Midbrain (tissue), 1 donor: ENCODE measurements around the gene OR6C70.
"Not testable (repeated sequence)": the region's sequence is repeated elsewhere in the genome, so short reads cannot be mapped to it uniquely, and the experiment has no call there.

Experiments used
- DNase-seq: peaks from one replicate; lab custom pipeline; 2025; lab: John Stamatoyannopoulos, UW

Gene OR6C70

DNA sequence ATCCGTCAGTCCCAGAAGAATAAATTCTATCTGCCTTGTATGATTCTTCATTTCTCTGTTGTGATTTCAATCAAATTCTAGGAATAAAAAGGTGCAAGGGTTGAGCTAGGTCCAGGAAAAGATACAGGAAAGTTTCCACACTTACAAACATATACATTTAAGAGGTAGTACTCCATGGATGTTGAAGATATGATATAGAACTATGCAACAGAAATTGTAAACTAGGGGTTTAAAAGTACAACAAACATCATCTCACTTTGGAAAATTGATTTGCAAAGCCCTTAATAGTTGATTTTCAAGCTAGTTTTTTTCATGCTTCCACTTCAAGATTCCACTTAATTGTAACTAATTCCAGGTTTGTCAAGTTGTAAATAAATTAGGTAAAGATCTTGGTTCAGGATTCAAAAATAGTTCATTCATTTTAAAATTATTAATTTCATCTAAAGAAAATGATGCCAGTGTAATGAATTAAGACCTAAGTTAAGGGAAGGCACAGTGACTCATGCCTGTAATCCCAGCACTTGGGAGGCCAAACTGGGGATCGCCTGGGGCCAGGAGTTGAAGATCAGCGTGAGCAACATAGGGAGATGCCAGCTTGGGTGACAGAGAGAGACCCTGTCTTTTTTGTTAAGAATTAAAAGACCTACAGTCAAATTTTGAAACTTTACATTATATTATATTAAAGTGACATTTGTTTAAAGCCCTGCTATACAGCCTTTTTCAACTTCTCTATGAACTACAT is at the start of gene OR6C70:
OR6C70 (minus strand) TSS at position 51 of the 742 bp plus-strand sequence; CDS start at position 51, 0 bp downstream.
- no peak for DNase-seq

DNA sequence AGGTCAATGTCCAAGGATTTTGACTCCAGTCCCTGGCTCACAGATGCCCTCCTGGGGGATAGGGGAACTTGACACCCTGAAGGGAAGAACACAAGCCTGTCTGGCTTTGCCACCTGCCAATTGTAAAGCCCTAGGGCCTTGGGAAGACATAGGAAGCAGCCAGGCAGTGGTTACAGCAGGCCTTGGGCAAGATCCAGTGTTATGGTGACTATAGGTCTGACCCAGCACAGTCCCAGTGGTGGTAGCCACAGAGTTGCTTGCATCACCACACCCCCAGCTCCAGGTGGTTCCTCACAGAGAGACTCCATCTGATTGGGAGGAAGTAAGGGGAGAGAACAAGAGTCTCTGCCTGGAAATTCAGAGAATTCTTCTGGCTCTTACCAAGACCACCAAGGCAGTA is 46.5 kb upstream of the OR6C70 start:
- DNase-seq: no peak

DNA sequence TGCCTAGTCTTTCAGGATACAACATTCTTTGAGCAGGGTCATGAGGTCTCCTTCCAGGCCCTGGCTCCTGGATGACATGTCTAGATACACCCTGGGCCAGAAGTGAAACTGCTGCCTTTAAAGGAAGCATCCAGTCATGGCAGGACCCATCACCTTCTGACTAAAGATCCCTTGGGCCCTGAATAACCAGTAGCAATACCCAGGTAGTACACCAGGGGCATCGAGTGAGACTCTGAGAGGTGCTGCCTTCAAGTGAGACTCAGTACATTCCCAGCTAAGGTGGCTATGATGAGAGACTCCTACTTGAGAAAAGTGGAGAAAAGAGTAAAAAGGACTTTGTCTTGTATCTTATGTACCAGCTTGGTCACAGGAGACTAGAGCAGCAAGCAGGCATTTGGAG is 45.8 kb upstream of the OR6C70 start:
- DNase-seq: no peak

DNA sequence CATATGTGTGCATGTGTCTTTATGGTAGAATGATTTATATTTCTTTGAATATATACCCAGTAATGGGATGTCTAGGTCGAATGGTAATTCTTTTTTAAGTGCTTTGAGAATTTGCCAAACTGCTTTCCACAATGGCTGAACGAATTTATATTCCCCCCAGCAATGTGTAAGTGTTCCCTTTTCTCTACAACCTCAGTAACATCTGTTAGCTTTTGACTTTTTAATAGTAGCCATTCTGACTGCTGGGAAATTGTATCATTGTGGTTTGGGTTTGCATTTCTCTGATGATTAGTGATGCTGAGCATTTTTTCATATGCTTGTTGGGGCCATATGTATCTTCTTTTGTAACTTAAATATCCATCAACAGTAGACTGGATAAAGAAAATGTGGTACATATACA is 31.7 kb upstream of the OR6C70 start:
- no peak for DNase-seq

DNA sequence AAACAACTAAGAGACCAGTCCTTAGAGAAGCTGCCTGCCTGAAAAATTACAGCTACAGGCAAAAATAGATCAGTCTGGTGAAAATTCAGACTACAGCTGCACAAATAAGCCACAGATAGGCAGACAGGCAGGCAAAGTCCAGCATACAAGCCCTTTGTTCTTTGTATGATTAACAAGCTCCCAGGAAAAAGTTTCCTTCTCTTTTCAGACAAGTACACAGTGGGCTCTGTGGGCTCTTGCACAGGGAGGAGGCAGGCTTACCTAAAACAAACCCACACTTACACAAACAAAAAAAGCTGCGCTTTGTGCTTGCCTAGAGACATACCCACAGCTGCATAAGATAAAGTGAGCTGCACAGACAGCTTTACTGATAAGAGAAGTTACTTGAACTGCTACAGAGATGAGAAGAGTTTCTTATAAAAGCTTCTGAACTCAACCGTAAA is 29.9 kb upstream of the OR6C70 start:
- no peak for DNase-seq

DNA sequence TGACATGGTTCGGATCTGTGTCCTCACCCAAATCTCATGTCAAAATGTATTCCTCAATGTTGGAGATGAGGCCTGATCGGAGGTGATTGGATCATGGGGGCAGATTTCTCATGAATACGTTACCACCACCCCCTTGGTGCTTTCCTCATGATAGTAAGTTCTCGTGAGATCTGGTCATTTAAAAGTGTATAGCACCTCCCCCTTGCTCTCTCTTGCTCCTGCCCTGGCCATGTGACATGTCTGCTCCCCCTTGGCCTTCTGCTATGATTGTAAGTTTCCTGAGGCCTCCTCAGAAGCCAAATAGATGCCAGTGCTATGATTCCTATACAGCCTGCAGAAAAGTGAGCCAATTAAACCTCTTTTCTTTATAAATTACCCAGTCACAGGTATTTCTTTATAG is 29.3 kb upstream of the OR6C70 start:
- DNase-seq: no peak

DNA sequence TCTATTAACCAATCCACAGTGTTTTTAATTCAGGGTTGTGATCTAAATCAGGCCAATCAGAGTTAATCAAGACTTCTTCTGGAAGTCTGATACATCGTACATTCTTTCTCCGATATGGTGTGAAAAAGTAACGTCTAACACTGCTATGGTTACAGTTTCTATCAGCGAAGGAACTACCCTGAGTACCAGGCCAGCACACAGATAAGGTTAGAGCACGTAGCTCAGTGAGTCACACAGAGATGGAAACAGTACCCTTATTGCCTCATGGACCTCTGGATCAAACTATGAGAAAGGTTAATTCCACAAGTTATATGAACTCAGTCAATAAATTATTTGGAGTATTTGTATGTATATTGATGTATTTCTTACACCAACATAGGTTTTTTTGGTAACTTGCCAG is 25.6 kb upstream of the OR6C70 start:
- DNase-seq: no peak

DNA sequence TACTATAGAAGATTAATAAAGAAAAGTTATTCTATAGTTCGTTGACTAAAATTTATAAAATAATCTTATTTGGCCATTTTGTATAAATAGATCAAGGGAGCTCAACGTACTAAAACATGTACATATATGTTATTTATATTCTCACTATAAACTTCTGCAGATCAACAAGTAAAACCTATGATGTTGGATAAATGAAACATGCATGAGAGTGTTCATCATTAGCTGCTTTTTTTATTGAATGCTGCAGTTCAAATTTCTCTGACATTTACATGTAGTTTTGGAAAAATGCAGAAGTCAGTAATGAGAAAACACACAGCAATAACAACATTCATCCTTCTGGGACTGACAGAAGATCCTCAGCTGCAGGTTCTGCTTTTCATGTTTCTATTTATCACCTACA is 22.1 kb upstream of the OR6C70 start, which contains the start of gene OR6C68:
OR6C68 (plus strand) TSS at position 301 of the 400 bp plus-strand sequence; CDS start at position 301, 0 bp downstream.
- DNase-seq: no peak

DNA sequence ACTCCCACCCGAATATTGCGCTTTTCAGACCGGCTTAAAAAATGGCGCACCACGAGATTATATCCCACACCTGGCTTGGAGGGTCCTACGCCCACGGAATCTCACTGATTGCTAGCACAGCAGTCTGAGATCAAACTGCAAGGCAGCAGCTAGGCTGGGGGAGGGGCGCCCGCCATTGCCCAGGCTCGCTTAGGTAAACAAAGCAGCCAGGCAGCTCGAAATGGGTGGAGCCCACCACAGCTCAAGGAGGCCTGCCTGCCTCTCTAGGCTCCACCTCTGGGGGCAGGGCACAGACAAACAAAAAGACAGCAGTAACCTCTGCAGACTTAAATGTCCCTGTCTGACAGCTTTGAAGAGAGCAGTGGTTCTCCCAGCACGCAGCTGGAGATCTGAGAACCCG is 14.3 kb upstream of the OR6C70 start:
- DNase-seq: not testable (repeated sequence)

DNA sequence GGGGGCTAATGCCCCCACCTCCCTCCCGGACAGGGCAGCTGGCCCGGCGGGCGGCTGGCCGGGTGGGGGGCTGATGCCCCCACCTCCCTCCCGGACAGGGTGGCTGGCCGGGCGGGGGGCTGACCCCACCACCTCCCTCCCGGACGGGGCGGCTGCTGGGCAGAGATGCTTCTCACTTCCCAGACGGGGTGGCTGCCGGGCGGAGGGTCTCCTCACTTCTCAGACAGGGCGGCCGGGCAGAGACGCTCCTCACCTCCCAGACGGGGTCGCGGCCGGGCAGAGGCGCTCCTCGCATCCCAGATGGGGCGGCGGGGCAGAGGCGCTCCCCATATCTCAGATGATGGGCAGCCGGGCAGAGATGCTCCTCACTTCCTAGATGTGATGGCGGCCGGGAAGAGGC is 9.2 kb upstream of the OR6C70 start:
- DNase-seq: not testable (repeated sequence)

DNA sequence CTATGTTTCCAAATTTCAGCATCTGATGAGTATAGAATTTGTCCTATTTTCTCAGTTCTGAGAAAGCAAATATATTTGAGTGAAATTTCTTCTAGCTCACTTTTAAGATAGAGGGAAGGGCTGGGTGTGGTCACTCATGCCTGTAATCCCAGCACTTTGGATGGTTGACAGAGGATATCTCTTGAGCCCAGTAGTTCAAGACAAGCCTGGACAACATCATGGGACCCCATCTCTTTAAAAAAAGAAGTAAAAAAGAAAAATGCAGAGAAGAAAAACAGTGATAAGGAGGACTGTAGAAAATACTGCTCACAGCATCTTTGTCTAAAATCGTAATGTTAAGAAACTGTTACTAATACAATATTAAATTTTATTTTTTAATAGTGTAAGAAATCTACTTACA is 2.3 kb upstream of the OR6C70 start:
- DNase-seq: no peak

DNA sequence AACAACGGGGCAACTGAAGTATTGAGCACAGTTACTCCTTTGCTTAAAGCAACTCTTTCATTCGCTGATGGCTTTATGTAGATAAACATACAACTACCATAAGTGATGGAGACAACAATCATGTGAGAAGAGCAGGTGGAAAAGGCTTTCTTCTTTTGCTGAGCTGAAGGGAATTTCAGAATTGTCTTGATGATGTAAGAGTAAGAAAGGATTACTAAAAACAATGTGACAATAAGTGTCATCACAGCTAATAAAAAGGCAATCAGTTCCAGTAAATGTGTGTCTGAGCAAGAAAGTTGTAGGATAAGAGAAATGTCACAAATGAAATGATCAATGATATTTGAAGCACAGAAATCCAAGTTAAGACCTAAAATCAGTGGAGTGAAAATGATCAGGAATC is 647 bp downstream of the OR6C70 start:
- DNase-seq: no peak

DNA sequence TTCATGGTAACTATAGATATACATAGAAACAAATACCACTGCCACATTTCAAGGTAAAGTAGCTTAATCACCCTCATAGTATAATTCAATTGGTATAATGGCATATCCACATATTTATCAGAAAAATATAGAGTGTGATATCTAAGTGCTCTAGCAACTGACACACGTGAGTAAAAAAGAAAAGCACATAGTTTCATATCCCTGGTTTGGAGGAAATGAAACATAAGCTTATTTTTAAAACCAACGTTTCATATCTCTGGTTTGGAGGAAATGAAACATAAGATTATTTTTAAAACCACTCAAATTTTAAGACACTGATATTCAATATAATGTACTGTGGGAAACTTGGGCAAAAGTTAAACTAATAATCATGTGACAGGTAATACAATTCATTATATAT is 2.1 kb downstream of the OR6C70 start:
- DNase-seq: no peak

DNA sequence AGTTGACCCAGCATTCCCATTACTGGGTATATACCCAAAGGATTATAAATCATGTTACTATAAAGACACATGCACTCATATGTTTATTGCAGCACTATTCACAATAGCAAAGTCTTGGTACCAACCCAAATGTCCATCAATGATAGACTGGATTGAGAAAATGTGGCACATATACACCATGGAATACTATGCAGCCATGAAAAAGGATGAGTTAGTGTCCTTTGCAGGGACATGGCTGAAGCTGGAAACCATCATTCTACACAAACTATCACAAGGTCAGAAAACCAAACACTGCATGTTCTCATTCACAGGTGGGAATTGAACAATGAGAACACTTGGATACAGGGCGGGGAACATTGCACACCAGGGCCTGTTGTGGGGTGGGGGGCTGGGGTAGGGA is 5.0 kb downstream of the OR6C70 start:
- DNase-seq: not testable (repeated sequence)

DNA sequence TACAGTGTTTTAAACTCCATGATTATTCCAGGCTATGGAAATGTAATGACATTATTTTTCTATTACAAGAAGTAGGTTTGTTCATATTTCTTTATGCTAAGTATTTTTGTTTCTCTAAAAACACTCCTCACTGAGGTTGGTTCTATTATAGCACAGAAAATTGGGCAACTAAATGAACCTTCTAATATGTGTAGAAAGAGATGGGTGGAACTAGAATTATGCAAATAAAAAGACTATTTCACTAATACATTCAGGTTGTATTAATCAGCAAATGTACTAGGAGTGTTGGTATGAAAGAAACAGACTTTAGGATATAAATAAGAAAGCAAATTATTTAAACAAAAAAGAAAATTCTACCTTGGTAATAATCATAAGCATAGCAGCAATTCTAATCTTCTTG is 21.1 kb downstream of the OR6C70 start:
- DNase-seq: no peak

DNA sequence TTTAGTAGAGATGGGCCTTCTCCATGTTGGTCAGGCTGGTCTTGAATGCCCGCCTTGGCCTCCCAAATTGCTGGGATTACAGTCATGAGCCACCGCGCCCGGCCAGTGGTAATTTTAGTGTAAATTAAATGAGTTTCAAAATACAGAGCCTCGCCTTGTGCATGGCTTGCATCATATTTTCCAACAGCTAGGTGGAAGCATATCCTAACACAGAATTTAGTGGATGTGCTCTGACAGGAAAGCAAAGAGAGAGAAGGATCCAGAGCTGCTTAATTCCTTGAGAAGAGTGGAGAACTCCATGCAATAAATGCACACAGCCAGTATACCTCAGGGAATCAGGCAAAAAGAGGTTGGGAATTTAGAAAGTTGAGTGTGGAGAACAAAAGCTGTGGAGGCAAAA is 23.6 kb downstream of the OR6C70 start:
- DNase-seq: no peak

DNA sequence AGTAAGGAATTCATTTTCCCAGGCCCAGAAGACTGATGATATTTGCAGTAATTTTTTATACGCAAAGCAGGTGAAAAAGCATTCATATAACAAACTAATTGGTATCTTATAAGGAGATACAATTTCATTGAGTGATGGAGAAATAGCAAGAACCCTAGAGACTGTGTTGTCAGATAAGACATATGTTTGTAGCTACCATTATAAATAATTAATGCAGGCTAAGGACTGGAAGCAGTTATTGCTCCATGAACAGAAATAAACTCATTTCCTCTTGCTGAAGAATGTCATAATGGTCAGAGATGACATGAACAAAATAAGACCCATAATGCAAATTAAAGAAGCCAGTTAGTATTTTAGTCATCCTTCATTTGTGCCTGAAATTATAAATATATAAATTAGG is 24.6 kb downstream of the OR6C70 start:
- DNase-seq: no peak

DNA sequence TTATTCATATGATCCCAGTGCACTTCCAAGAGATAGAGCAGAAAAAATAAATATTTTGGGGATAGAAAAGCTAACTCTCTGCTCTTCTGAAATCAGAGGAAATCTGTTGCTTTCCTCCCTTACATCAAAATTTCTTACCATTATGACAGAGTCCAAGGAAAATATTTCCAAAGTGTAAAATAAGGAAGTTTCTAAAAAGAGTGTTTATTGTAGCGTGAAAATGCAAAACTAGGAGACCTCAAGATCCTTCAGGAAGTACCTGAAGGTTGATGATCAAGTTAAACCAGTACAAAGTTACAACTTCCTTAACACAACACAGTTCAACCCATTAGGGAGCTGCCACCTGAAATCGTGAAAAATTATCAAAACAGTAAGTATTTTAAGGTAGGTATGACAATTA is 26.2 kb downstream of the OR6C70 start, which contains the start of gene OR6C2:
OR6C2 (plus strand) TSS at position 301 of the 400 bp plus-strand sequence. CDS start 8,138 bp downstream, outside the sequence.
- no peak for DNase-seq

DNA sequence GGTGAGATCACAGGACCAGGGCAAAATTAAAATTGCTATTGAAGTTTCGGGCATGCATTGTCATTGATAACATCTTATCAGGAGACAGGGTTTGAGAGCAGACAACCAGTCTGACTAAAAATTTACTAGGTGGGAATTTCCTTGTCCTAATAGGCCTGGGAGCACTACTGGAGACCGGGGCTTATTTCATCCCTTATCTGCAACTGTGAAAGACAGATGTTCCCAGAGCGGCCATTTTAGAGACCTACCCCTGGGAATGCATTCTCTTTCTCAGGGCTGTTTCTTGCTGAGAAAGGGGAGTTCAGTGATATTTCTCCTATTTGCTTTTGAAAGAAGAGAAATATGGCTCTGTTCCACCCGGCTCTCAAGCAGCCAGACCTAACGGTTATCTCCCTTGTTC is 28.7 kb downstream of the OR6C70 start:
- DNase-seq: not testable (repeated sequence)

DNA sequence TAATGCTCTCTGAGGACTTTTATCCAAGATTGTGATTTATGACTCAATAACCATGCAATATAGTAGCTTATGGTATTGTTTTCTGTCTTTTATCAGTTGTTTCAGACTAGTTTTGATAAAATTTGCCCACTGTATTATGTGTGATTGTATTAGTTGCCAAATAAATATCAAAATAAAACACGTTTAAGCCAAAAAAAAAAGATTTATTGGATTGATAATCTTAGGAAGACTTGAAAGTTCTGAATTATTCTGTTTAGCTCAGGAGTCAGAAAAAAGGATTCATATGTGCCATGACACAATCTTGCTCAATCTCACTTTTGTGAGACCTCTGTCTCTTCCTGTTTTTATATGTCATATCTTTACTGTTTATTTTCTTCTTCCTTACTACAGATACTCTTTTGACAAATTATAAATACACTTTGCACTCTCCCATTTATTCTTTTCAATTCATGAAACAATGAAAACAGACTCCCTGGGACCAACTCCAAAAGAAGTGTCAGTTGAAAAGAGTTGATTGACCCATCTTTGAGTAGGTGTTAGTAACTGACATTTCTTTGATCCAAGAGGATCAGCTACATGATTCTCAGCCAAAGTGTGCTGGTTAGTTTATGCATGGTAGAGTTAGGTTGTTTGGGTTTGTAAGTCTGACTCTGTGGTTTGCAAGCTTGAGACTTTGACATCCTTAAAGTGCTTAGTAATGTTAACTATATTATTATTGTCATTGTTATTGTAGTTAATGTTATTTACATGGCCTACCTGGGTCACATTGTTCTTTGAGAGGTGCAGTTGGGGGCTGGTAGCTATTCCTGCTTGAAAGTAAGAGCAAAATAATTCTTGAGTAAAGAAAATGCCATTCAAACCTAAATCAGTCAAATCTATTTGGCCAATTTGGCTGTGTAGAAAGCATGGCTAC is 41.4 kb downstream of the OR6C70 start:
- DNase-seq: no peak

DNA sequence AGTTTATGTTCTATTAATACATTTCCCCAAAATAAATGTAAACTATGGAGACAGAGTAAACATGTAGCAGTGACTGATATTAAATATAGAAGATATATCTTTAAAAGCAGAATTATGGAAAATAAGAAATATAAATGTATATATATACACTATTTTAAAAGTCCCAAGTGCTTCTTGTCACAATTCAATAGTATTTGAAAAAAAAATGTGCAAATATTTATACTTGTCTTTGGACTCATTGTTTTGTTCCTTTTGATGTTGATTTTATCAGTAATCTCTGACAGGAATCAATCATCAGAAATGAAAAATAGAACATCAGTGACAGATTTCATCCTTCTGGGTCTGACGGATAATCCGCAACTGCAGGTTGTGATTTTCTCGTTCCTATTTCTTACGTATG is 44.0 kb downstream of the OR6C70 start, which contains the start of gene OR6C76:
OR6C76 (plus strand) TSS at position 301 of the 400 bp plus-strand sequence; CDS start at position 301, 0 bp downstream.
- DNase-seq: no peak

DNA sequence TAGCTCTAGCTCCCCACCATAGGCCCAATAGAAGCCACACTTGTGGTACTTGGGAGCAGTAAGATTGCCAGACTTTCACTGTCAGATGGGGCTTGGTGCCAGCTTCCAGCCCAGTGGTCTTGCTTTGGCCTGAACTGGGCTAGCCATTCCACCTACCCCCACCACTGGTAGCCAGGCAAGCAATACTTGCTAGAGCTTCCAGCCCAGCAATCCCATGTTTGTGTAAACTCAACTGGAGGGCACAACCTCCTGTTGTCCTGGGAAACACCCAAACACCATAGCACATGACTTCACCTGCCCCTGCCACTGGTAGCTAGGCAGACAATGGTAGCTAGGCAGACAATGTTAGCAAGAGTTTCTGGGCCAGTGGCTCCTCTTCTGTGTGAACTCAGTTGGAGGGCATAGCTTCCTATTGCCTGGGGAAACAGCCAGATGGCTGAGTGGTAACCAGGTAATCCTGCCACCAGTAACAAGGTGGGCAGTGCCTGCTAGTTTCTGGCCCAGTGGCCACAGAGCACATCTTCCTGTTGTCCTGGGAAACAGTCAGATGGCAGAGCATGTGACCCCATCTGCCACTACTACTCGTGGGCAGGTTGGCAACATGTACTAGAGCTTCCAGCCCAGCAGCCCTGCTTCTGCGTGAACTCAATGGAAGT is 49.5 kb downstream of the OR6C70 start:
- no peak for DNase-seq
